ENCODE data around the gene PIK3AP1.
"Not testable (repeated sequence)": the region's sequence is repeated elsewhere in the genome, so short reads cannot be mapped to it uniquely, and the experiment has no call there.

PIK3AP1 gene

DNA sequence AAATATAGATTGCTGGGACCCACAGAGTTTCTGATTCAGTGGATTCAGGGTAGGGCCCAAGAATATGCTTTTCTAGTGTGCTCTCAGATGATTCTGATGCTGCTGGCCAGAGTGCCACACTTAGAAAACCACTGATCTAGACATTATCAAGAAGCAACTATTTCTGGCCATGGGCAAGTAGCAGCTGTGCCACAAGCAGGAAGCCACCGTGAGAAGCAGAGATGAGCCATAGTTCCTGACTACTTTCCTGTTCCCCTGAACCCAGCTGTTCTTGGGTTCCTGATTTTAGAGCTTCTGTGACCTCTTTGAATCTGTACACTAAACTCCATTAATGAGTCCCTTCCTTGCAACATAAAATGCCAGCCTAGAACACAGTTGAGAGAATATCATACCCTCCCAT, 38.1 kb upstream of the PIK3AP1 start:
- H3K9me3 Mint-ChIP-seq = no peaks in the 10 kb centered on the region
- H3K36me3 Mint-ChIP-seq (ENCODE audit: low read depth) = no peaks in the 10 kb centered on the region
- no peak overlapping the region for H3K27ac Mint-ChIP-seq
- peaks cover 16% of the 10 kb centered on the region for H3K27me3 Mint-ChIP-seq (ENCODE audit: low read depth, poor library complexity)
- DNase-seq = no peak
- no peaks in the 10 kb centered on the region for H3K4me1 Mint-ChIP-seq
- TF ChIP-seq, protein P1, sequence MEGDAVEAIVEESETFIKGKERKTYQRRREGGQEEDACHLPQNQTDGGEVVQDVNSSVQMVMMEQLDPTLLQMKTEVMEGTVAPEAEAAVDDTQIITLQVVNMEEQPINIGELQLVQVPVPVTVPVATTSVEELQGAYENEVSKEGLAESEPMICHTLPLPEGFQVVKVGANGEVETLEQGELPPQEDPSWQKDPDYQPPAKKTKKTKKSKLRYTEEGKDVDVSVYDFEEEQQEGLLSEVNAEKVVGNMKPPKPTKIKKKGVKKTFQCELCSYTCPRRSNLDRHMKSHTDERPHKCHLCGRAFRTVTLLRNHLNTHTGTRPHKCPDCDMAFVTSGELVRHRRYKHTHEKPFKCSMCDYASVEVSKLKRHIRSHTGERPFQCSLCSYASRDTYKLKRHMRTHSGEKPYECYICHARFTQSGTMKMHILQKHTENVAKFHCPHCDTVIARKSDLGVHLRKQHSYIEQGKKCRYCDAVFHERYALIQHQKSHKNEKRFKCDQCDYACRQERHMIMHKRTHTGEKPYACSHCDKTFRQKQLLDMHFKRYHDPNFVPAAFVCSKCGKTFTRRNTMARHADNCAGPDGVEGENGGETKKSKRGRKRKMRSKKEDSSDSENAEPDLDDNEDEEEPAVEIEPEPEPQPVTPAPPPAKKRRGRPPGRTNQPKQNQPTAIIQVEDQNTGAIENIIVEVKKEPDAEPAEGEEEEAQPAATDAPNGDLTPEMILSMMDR (IDR thresholded peaks at IDR 0.05) = no peak
- no peak overlapping the region for H3K4me3 Mint-ChIP-seq

GRCh38 chr10:96756111-96756903, 36.0 kb upstream of the PIK3AP1 start:
- peaks cover 19% of the 10 kb centered on the region for H3K27me3 Mint-ChIP-seq (ENCODE audit: low read depth, poor library complexity)
- TF ChIP-seq, protein P1 (IDR thresholded peaks at IDR 0.05) = no peak
- no peak overlapping the region for H3K4me3 Mint-ChIP-seq
- no peak for DNase-seq
- no peaks in the 10 kb centered on the region for H3K4me1 Mint-ChIP-seq
- H3K36me3 Mint-ChIP-seq (ENCODE audit: low read depth) = no peaks in the 10 kb centered on the region
- H3K9me3 Mint-ChIP-seq = no peaks in the 10 kb centered on the region
- peak overlapping the region; percentile 48 for H3K27ac Mint-ChIP-seq

DNA sequence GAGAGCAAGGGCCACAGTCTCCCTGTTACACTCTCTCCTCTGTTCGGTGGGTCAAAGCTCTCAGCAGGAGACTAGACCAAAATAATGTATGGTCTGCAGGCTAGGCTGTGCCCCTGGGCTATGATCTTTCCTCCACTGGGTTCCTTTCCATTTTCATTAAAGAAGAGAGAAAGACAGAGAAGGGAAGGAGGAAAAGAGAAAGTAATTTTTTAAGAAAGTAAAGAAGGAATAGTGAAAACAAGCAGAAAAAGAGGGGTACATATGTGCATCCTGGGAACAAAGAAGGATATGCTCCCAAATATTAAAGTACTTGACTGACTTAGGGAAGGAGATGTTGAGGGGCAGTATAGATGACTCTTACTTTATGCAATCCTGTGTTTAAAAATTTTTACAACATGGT, 33.6 kb upstream of the PIK3AP1 start:
- no peaks in the 10 kb centered on the region for H3K36me3 Mint-ChIP-seq (ENCODE audit: low read depth)
- no peaks in the 10 kb centered on the region for H3K4me1 Mint-ChIP-seq
- peaks cover 13% of the 10 kb centered on the region for H3K27me3 Mint-ChIP-seq (ENCODE audit: low read depth, poor library complexity)
- DNase-seq = no peak
- no peak overlapping the region for H3K27ac Mint-ChIP-seq
- TF ChIP-seq, protein P1 (IDR thresholded peaks at IDR 0.05) = no peak
- no peaks in the 10 kb centered on the region for H3K9me3 Mint-ChIP-seq
- no peak overlapping the region for H3K4me3 Mint-ChIP-seq

DNA sequence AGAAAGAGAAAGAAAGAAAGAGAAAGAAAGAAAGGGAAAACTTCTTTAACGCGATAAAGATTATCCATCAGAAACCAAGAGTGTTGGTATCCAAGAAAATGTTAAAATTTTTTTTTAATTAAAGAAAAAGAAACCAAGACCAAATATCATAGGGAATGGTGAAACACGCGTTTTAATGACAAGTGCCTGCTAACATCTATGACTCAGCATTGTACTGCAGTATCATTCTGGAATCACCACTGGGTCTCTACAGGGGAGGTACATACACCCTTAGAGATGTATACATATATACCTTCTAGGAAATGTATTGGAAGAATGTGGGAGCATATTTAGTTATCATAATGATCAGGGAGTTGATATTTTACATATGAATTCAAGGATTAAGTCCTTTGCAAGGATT, 32.1 kb upstream of the PIK3AP1 start:
- H3K9me3 Mint-ChIP-seq = no peaks in the 10 kb centered on the region
- peaks cover 8% of the 10 kb centered on the region for H3K27me3 Mint-ChIP-seq (ENCODE audit: low read depth, poor library complexity)
- TF ChIP-seq, protein P1 (IDR thresholded peaks at IDR 0.05) = no peak
- no peak overlapping the region for H3K4me3 Mint-ChIP-seq
- no peak overlapping the region for H3K27ac Mint-ChIP-seq
- no peak for DNase-seq
- no peaks in the 10 kb centered on the region for H3K36me3 Mint-ChIP-seq (ENCODE audit: low read depth)
- no peaks in the 10 kb centered on the region for H3K4me1 Mint-ChIP-seq

GRCh38 chr10:96750316-96750715, 30.0 kb upstream of the PIK3AP1 start:
- H3K27me3 Mint-ChIP-seq (ENCODE audit: low read depth, poor library complexity); H3K4me1 Mint-ChIP-seq; H3K4me3 Mint-ChIP-seq; H3K36me3 Mint-ChIP-seq (ENCODE audit: low read depth); H3K9me3 Mint-ChIP-seq; H3K27ac Mint-ChIP-seq; DNase-seq: not testable (repeated sequence)

DNA sequence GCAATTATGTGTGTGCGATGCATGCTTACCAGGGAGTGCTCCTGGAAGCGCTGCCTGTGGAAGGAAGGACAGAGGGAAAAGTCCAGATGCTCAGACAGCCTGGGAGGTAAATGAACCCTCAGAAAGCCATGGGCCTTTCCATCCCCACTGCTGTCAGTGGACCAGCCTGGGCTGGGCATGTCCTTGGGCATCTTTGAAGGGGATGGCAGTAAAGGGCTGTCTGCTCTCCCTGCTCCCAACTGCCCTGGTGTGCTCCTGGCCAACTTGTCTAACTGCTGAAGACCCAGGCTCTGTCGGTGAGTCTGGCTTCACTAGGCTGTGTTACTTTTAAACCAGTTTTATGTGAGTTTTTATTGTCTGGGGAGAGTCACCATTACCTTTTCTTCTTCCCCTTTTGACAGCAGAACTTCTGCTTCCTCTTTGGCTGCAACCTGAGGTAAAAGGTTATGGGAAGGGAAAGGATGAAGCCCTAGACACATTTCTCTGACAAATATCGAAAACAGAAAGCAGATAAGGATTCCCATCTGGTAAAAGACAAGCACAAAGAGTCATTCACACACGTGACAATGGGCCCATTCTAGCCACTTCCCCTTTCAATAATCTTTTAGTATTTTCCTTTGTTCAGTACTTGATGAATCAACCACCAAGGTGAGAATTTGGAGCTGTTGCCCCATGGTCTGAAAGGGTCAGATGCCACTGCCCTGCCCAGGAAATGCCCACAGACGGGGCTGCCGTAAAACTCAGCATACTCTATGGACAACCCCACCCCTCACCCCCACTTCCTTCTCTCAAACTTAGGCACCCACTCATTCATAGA, 27.6 kb upstream of the PIK3AP1 start:
- Mint-ChIP-seq H3K36me3 (ENCODE audit: low read depth) (no peaks in the 10 kb centered on the region), H3K27me3 (ENCODE audit: low read depth, poor library complexity) (peaks cover 6% of the 10 kb centered on the region), H3K9me3 (no peaks in the 10 kb centered on the region), H3K4me3 (no peak overlapping the region), H3K4me1 (no peaks in the 10 kb centered on the region), H3K27ac (no peak overlapping the region)
- TF ChIP-seq, protein P1 (IDR thresholded peaks at IDR 0.05) = no peak
- no peak for DNase-seq

Data from nephron progenitor cell (in vitro differentiated cells).